ENCODE results near the gene ARCN1. TPM values are rescaled to one million over a fixed set of nuclear protein-coding genes. Genes with fewer than 3 reads are reported as not detected.

The ARCN1 gene
- total and polyA plus RNA-seq, 2 donors (not counting 1 experiment from before 2014, with no cell fraction given) = 42.9 to 83.2 TPM

- Histone ChIP-seq H3K27me3 (replicated peaks in 1 of 4; ENCODE audit: control extremely low read depth in 1 of 4, control insufficient read depth in 3 of 4, insufficient read depth in 4 of 4, low read length in 3 of 4) (peaks cover 0 to 30% (median 7%) of the 10 kb centered on the region in 4 experiments), H3K4me1 (ENCODE audit: control insufficient read depth in 2 of 2, insufficient read depth in 2 of 2, low read length in 2 of 2) (peaks cover 25 to 36% of the 10 kb centered on the region in 2 donors), H3K9me3 (ENCODE audit: control extremely low read depth in 1 of 3, control insufficient read depth in 2 of 3, insufficient read depth in 1 of 3, low read length in 2 of 3) (peaks cover 0 to 12% (median 0%) of the 10 kb centered on the region in 3 donors), H3K79me2 (ENCODE audit: control insufficient read depth, insufficient read depth, low read length) (no peaks in the 10 kb centered on the region), H2AFZ (ENCODE audit: insufficient read depth, low read depth, low read length, poor library complexity, severe bottlenecking) (no peak overlapping the region), H3K4me3 (ENCODE audit: control extremely low read depth in 1 of 5, extremely low read depth in 1 of 5, insufficient read depth in 1 of 5, low read depth in 2 of 5, low read length in 4 of 5) (no peak overlapping the region), H3K4me2 (replicated peaks; ENCODE audit: low read depth, low read length, poor library complexity, severe bottlenecking) (no peak overlapping the region), H3K27ac (ENCODE audit: low read length in 2 of 2) (no peak overlapping the region), H3K36me3 (replicated peaks in 1 of 2; ENCODE audit: control extremely low read depth in 1 of 2, control insufficient read depth in 1 of 2, extremely low read depth in 1 of 2, insufficient read depth in 2 of 2, low read length in 1 of 2) (peaks cover 0 to 8% of the 10 kb centered on the region in 2 experiments), H4K20me1 (ENCODE audit: control insufficient read depth, insufficient read depth, low read length, poor library complexity, severe bottlenecking) (no peaks in the 10 kb centered on the region), H3K9ac (ENCODE audit: low read length) (no peak overlapping the region)
- CTCF ChIA-PET = interaction anchor here (0.8 kb wide), 1 partner anchor 11 kb away, joined by 5 read pairs; no protein-coding TSS in a partner anchor
- no peak for TF ChIP-seq EZH2 (IDR thresholded peaks at IDR 0.05; ENCODE audit: borderline replicate concordance, insufficient read depth, low read depth, low read length, poor library complexity, severe bottlenecking)
- no peak for TF ChIP-seq CTCF (IDR thresholded peaks at IDR 0.05)
- POLR2A ChIA-PET = interaction anchor here (0.8 kb wide), 1 partner anchor 8 kb away, joined by 3 read pairs; no protein-coding TSS in a partner anchor
- Mint-ChIP-seq H3K4me3 (peak overlapping the region; percentile 78), H3K9me3 (ENCODE audit: insufficient read depth) (no peaks in the 10 kb centered on the region), H3K27me3 (peaks cover 13% of the 10 kb centered on the region), H3K27ac (peak overlapping the region; percentile 67), H3K4me1 (peaks cover 24% of the 10 kb centered on the region)
- ATAC-seq (ENCODE audit: low read depth) (no peak), DNase-seq (no peak)
- intact Hi-C loops (cut with micrococcal nuclease) = no loop called here
- WGBS (ENCODE audit: insufficient coverage) = 88% methylated on average over 3 of the region's 7 CpGs
Measured at GRCh38 chr11:118606157-118606843, 34.1 kb downstream of the ARCN1 start.

DNA sequence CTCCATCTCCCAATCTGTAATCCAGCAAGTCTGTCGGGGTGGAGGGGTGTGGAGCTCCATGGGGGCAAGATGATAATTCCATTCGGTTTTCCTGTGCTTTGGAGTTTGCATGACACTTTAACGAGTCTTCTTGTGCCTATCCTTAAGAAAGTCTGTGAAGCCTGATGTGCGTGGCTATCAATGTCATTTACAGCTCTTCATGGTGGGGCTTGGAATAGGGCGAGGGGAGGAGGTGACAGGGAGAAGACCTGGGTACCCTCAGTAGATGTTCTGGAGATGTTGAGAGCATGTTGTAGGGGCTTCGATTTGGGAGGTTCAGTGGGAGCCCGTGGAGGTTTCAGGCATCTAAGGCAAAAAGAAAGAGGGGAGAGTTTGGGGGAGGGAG, 34.6 kb downstream of the ARCN1 start:
- no peak overlapping the region for H3K9ac ChIP-seq (ENCODE audit: low read length)
- TF ChIP-seq EZH2 (IDR thresholded peaks at IDR 0.05; ENCODE audit: borderline replicate concordance, insufficient read depth, low read depth, low read length, poor library complexity, severe bottlenecking) (no peak), CTCF (IDR thresholded peaks at IDR 0.05) (no peak)
- 84% methylated on average over 6 of the region's 7 CpGs for WGBS (ENCODE audit: insufficient coverage)
- H3K9me3 Mint-ChIP-seq (ENCODE audit: insufficient read depth) = no peaks in the 10 kb centered on the region
- H3K27me3 ChIP-seq (replicated peaks in 1 of 4; ENCODE audit: control extremely low read depth in 1 of 4, control insufficient read depth in 3 of 4, insufficient read depth in 4 of 4, low read length in 3 of 4) = peaks cover 0 to 32% (median 7%) of the 10 kb centered on the region in 4 experiments
- H3K4me3 ChIP-seq (ENCODE audit: control extremely low read depth in 1 of 5, extremely low read depth in 1 of 5, insufficient read depth in 1 of 5, low read depth in 2 of 5, low read length in 4 of 5) = no peak overlapping the region
- H3K27ac ChIP-seq (ENCODE audit: low read length in 2 of 2) = no peak overlapping the region
- intact Hi-C loops (cut with micrococcal nuclease) = no loop called here
- peaks cover 26 to 38% of the 10 kb centered on the region in 2 donors for H3K4me1 ChIP-seq (ENCODE audit: control insufficient read depth in 2 of 2, insufficient read depth in 2 of 2, low read length in 2 of 2)
- no peak overlapping the region for H3K4me2 ChIP-seq (replicated peaks; ENCODE audit: low read depth, low read length, poor library complexity, severe bottlenecking)
- H3K9me3 ChIP-seq (ENCODE audit: control extremely low read depth in 1 of 3, control insufficient read depth in 2 of 3, insufficient read depth in 1 of 3, low read length in 2 of 3) = peaks cover 0 to 12% (median 0%) of the 10 kb centered on the region in 3 donors
- no peak overlapping the region for H2AFZ ChIP-seq (ENCODE audit: insufficient read depth, low read depth, low read length, poor library complexity, severe bottlenecking)
- peaks cover 14% of the 10 kb centered on the region for H3K27me3 Mint-ChIP-seq
- H3K27ac Mint-ChIP-seq = peak overlapping the region; percentile 67
- H3K36me3 ChIP-seq (replicated peaks in 1 of 2; ENCODE audit: control extremely low read depth in 1 of 2, control insufficient read depth in 1 of 2, extremely low read depth in 1 of 2, insufficient read depth in 2 of 2, low read length in 1 of 2) = peaks cover 0 to 3% of the 10 kb centered on the region in 2 experiments
- peaks cover 25% of the 10 kb centered on the region for H3K4me1 Mint-ChIP-seq
- ChIA-PET CTCF (interaction anchor here (0.8 to 1.2 kb wide), 3 partner anchors 11 to 38 kb away, joined by 3 to 5 read pairs (median 3); no protein-coding TSS in a partner anchor), POLR2A (interaction anchor here (0.7 to 0.8 kb wide), 2 partner anchors 9 to 15 kb away, joined by 3 to 5 read pairs; no protein-coding TSS in a partner anchor)
- no peak for DNase-seq
- no peak for ATAC-seq (ENCODE audit: low read depth)
- no peaks in the 10 kb centered on the region for H4K20me1 ChIP-seq (ENCODE audit: control insufficient read depth, insufficient read depth, low read length, poor library complexity, severe bottlenecking)
- H3K79me2 ChIP-seq (ENCODE audit: control insufficient read depth, insufficient read depth, low read length) = no peaks in the 10 kb centered on the region
- H3K4me3 Mint-ChIP-seq = peak overlapping the region; percentile 78

Data from B cell (primary cell).